ENCODE results near the gene NWD2.

The NWD2 gene

DNA sequence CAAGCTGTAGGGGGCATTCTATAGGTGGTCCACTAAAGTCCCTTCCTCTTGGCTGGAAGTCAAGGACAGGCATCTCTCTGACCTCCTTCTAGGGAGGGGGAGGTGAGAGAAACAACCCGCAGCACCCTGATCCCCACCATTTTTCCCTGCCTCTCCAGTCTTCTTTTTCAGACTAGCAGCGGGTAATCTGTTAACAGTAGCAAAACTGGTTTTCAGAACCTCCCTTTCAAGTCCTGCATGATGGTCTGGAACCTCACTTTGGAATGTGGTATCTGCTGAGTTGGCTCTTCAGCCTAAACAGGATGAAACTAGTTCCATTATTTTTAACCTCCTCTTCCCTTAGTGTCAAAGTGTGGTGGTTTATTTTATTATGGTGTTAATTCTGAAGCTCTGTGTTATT is 196.0 kb downstream of the NWD2 start:
- H3K4me2 ChIP-seq (ENCODE audit: low read length, poor library complexity, severe bottlenecking) = no peak overlapping the region
- H3K79me1 ChIP-seq (replicated peaks; ENCODE audit: low read length, poor library complexity, severe bottlenecking) = no peaks in the 10 kb centered on the region
- H3K4me1 ChIP-seq (ENCODE audit: control insufficient read depth, insufficient read depth, low read depth, low read length) = no peaks in the 10 kb centered on the region
- no peak overlapping the region for H2AFZ ChIP-seq (ENCODE audit: low read depth, low read length)
- no peak overlapping the region for H2BK12ac ChIP-seq (ENCODE audit: low read length in 2 of 2)
- DNase-seq = no peak
- H3K18ac ChIP-seq (ENCODE audit: low read depth in 1 of 2, low read length in 2 of 2) = no peak overlapping the region
- no peaks in the 10 kb centered on the region for H3K9me3 ChIP-seq (ENCODE audit: control insufficient read depth, low read length)
- no peak overlapping the region for H3K4ac ChIP-seq (ENCODE audit: low read depth in 1 of 2, low read length in 2 of 2)
- H2BK15ac ChIP-seq (ENCODE audit: low read depth, poor library complexity, severe bottlenecking) = no peak overlapping the region
- H3K9ac ChIP-seq (ENCODE audit: low read length) = no peak overlapping the region
- H2BK5ac ChIP-seq (ENCODE audit: low read depth, low read length, poor library complexity, severe bottlenecking) = no peak overlapping the region
- H2BK120ac ChIP-seq (ENCODE audit: low read depth, low read length) = no peak overlapping the region
- no peak overlapping the region for H4K8ac ChIP-seq (ENCODE audit: low read length)
- no peak overlapping the region for H3K4me3 ChIP-seq (ENCODE audit: insufficient read depth in 1 of 2, low read depth in 1 of 2, low read length in 2 of 2)
- H3K23ac ChIP-seq (ENCODE audit: low read length in 2 of 2) = no peak overlapping the region
- no peak overlapping the region for H4K91ac ChIP-seq (ENCODE audit: low read length)
- no CpG with 5 or more reads among the region's 2 CpGs for WGBS
- no peaks in the 10 kb centered on the region for H3K27me3 ChIP-seq (ENCODE audit: control insufficient read depth in 1 of 2, insufficient read depth in 1 of 2, low read length in 2 of 2)
- no peak overlapping the region for H3K14ac ChIP-seq (ENCODE audit: low read length in 2 of 2)
- H3K36me3 ChIP-seq (ENCODE audit: control insufficient read depth in 1 of 2, insufficient read depth in 2 of 2, low read depth in 1 of 2, low read length in 2 of 2) = no peaks in the 10 kb centered on the region
- H2AK5ac ChIP-seq (ENCODE audit: low read length, severe bottlenecking) = no peak overlapping the region
- H3K27ac ChIP-seq (ENCODE audit: low read length, poor library complexity, severe bottlenecking) = no peak overlapping the region

DNA sequence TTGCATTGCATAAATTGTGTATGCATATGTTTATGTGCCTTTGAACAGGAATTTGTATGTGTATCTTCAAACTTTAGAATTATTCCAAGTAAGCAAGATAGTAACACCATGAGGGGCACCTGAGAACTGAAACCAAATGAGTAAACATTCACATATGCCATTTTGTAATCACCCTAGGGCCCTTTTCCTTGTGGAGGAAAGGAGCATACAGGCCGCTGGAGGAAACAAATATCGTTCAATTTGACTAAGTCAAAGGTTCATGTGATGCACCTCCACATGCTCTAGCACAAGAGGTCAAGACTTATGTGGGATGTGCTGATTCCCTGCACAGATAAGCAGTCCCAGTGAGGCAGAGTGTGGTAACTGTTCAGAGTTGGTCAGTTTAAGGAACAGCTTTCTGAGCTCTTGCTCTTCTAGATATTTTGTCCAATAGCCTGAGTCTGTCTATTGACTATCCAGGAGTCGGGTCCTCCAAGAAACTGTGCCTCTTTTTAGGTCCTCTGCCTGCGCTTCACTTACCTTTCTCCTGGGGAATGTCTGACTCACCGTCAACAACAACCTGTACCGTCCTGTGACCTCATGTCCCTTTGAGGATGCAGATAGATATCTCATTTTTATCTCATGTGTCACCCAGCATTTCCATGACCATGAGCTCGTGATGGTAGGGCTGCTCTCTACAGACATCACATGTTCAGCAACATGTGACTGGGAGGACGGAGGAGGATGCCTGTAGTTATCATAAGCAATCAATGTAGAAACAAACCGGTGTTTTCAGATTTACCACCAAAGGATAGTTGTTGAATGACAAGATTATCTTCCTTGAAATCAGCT is 196.9 kb downstream of the NWD2 start:
- WGBS = 70% methylated on average over 9 of the region's 9 CpGs
- Histone ChIP-seq H3K14ac (ENCODE audit: low read length in 2 of 2) (no peak overlapping the region), H2BK12ac (ENCODE audit: low read length in 2 of 2) (no peak overlapping the region), H3K9me3 (ENCODE audit: control insufficient read depth, low read length) (no peaks in the 10 kb centered on the region), H3K4me1 (ENCODE audit: control insufficient read depth, insufficient read depth, low read depth, low read length) (no peaks in the 10 kb centered on the region), H3K4me2 (ENCODE audit: low read length, poor library complexity, severe bottlenecking) (no peak overlapping the region), H2BK15ac (ENCODE audit: low read depth, poor library complexity, severe bottlenecking) (no peak overlapping the region), H2AFZ (ENCODE audit: low read depth, low read length) (no peak overlapping the region), H2AK5ac (ENCODE audit: low read length, severe bottlenecking) (no peak overlapping the region), H3K9ac (ENCODE audit: low read length) (no peak overlapping the region), H2BK5ac (ENCODE audit: low read depth, low read length, poor library complexity, severe bottlenecking) (no peak overlapping the region), H3K27ac (ENCODE audit: low read length, poor library complexity, severe bottlenecking) (no peak overlapping the region), H2BK120ac (ENCODE audit: low read depth, low read length) (no peak overlapping the region), H3K4me3 (ENCODE audit: insufficient read depth in 1 of 2, low read depth in 1 of 2, low read length in 2 of 2) (no peak overlapping the region), H3K79me1 (replicated peaks; ENCODE audit: low read length, poor library complexity, severe bottlenecking) (no peaks in the 10 kb centered on the region), H4K8ac (ENCODE audit: low read length) (no peak overlapping the region), H3K36me3 (ENCODE audit: control insufficient read depth in 1 of 2, insufficient read depth in 2 of 2, low read depth in 1 of 2, low read length in 2 of 2) (no peaks in the 10 kb centered on the region), H4K91ac (ENCODE audit: low read length) (no peak overlapping the region), H3K4ac (ENCODE audit: low read depth in 1 of 2, low read length in 2 of 2) (no peak overlapping the region), H3K18ac (ENCODE audit: low read depth in 1 of 2, low read length in 2 of 2) (no peak overlapping the region), H3K27me3 (ENCODE audit: control insufficient read depth in 1 of 2, insufficient read depth in 1 of 2, low read length in 2 of 2) (no peaks in the 10 kb centered on the region), H3K23ac (ENCODE audit: low read length in 2 of 2) (no peak overlapping the region)
- no peak for DNase-seq

DNA sequence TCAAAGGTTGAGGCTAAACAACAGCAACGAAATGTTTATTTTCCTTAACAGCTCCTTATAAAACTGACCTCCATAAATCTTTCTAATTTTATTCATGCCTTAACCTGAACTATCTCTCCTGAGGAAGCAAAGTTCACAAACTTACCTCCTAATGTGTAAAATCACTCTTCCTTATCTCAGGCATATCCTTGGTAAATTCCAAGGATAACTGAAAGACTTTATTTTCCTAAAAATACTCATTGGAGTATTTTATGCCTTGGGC is 197.4 kb downstream of the NWD2 start:
- no peak overlapping the region for H3K4me3 ChIP-seq (ENCODE audit: insufficient read depth in 1 of 2, low read depth in 1 of 2, low read length in 2 of 2)
- no peak overlapping the region for H3K18ac ChIP-seq (ENCODE audit: low read depth in 1 of 2, low read length in 2 of 2)
- H3K9ac ChIP-seq (ENCODE audit: low read length) = no peak overlapping the region
- H3K27me3 ChIP-seq (ENCODE audit: control insufficient read depth in 1 of 2, insufficient read depth in 1 of 2, low read length in 2 of 2) = no peaks in the 10 kb centered on the region
- H4K8ac ChIP-seq (ENCODE audit: low read length) = no peak overlapping the region
- H2BK15ac ChIP-seq (ENCODE audit: low read depth, poor library complexity, severe bottlenecking) = no peak overlapping the region
- no peak overlapping the region for H2BK12ac ChIP-seq (ENCODE audit: low read length in 2 of 2)
- H2BK120ac ChIP-seq (ENCODE audit: low read depth, low read length) = no peak overlapping the region
- 21% methylated on average over 1 of the region's 1 CpG for WGBS
- H3K4ac ChIP-seq (ENCODE audit: low read depth in 1 of 2, low read length in 2 of 2) = no peak overlapping the region
- no peaks in the 10 kb centered on the region for H3K4me1 ChIP-seq (ENCODE audit: control insufficient read depth, insufficient read depth, low read depth, low read length)
- H3K4me2 ChIP-seq (ENCODE audit: low read length, poor library complexity, severe bottlenecking) = no peak overlapping the region
- H4K91ac ChIP-seq (ENCODE audit: low read length) = no peak overlapping the region
- H2AFZ ChIP-seq (ENCODE audit: low read depth, low read length) = no peak overlapping the region
- no peaks in the 10 kb centered on the region for H3K36me3 ChIP-seq (ENCODE audit: control insufficient read depth in 1 of 2, insufficient read depth in 2 of 2, low read depth in 1 of 2, low read length in 2 of 2)
- no peaks in the 10 kb centered on the region for H3K9me3 ChIP-seq (ENCODE audit: control insufficient read depth, low read length)
- no peak overlapping the region for H3K23ac ChIP-seq (ENCODE audit: low read length in 2 of 2)
- no peak overlapping the region for H3K27ac ChIP-seq (ENCODE audit: low read length, poor library complexity, severe bottlenecking)
- H2AK5ac ChIP-seq (ENCODE audit: low read length, severe bottlenecking) = no peak overlapping the region
- H2BK5ac ChIP-seq (ENCODE audit: low read depth, low read length, poor library complexity, severe bottlenecking) = no peak overlapping the region
- no peak overlapping the region for H3K14ac ChIP-seq (ENCODE audit: low read length in 2 of 2)
- DNase-seq = no peak
- no peaks in the 10 kb centered on the region for H3K79me1 ChIP-seq (replicated peaks; ENCODE audit: low read length, poor library complexity, severe bottlenecking)

DNA sequence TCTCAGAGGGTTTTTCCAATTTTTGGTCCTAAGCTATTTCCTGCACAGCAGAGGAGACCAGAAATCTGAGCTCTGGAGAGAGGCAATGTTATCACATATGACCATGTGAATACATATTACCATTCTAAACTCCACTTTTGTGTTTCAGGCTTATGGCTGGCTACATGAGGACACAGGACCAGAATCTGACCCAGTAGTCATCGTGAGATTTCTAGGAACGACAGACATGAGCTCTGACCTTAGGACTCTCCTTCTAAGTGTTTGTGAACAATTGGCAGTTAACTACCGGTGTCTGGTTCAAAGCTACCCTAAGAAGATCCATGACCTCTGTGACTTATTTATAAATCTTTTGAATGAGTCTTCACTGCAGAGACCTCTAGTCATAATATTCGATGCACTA is 198.6 kb downstream of the NWD2 start:
- 83% methylated on average over 4 of the region's 4 CpGs for WGBS

More for the DNA sequence above, 198.6 kb downstream of the NWD2 start:
- Histone ChIP-seq H3K36me3 (ENCODE audit: control insufficient read depth in 1 of 2, insufficient read depth in 2 of 2, low read depth in 1 of 2, low read length in 2 of 2) (no peaks in the 10 kb centered on the region), H4K8ac (ENCODE audit: low read length) (no peak overlapping the region), H2BK15ac (ENCODE audit: low read depth, poor library complexity, severe bottlenecking) (no peak overlapping the region), H2BK12ac (ENCODE audit: low read length in 2 of 2) (no peak overlapping the region), H3K27me3 (ENCODE audit: control insufficient read depth in 1 of 2, insufficient read depth in 1 of 2, low read length in 2 of 2) (peaks cover 0 to 3% of the 10 kb centered on the region in 2 experiments), H3K9me3 (ENCODE audit: control insufficient read depth, low read length) (no peaks in the 10 kb centered on the region), H3K18ac (ENCODE audit: low read depth in 1 of 2, low read length in 2 of 2) (no peak overlapping the region), H3K79me1 (replicated peaks; ENCODE audit: low read length, poor library complexity, severe bottlenecking) (no peaks in the 10 kb centered on the region), H3K27ac (ENCODE audit: low read length, poor library complexity, severe bottlenecking) (no peak overlapping the region), H3K14ac (ENCODE audit: low read length in 2 of 2) (no peak overlapping the region), H2AFZ (ENCODE audit: low read depth, low read length) (no peak overlapping the region), H3K4me3 (ENCODE audit: insufficient read depth in 1 of 2, low read depth in 1 of 2, low read length in 2 of 2) (no peak overlapping the region), H3K4me2 (ENCODE audit: low read length, poor library complexity, severe bottlenecking) (no peak overlapping the region), H2BK5ac (ENCODE audit: low read depth, low read length, poor library complexity, severe bottlenecking) (no peak overlapping the region), H3K4ac (ENCODE audit: low read depth in 1 of 2, low read length in 2 of 2) (no peak overlapping the region), H3K9ac (ENCODE audit: low read length) (no peak overlapping the region), H3K4me1 (ENCODE audit: control insufficient read depth, insufficient read depth, low read depth, low read length) (no peaks in the 10 kb centered on the region), H2AK5ac (ENCODE audit: low read length, severe bottlenecking) (no peak overlapping the region), H2BK120ac (ENCODE audit: low read depth, low read length) (no peak overlapping the region), H4K91ac (ENCODE audit: low read length) (no peak overlapping the region), H3K23ac (ENCODE audit: low read length in 2 of 2) (no peak overlapping the region)
- DNase-seq = no peak

Data from mesenchymal stem cell (in vitro differentiated cells and primary cell).